ENCODE data around the gene STX10. TPM values are rescaled to one million over a fixed set of nuclear protein-coding genes. Genes with fewer than 3 reads are reported as not detected.
"Not testable (repeated sequence)": the region's sequence is repeated elsewhere in the genome, so short reads cannot be mapped to it uniquely, and the experiment has no call there.

The STX10 gene, protein sequence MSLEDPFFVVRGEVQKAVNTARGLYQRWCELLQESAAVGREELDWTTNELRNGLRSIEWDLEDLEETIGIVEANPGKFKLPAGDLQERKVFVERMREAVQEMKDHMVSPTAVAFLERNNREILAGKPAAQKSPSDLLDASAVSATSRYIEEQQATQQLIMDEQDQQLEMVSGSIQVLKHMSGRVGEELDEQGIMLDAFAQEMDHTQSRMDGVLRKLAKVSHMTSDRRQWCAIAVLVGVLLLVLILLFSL
- total RNA-seq = 10 to 100 TPM; 76.4 to 91.3 TPM

DNA sequence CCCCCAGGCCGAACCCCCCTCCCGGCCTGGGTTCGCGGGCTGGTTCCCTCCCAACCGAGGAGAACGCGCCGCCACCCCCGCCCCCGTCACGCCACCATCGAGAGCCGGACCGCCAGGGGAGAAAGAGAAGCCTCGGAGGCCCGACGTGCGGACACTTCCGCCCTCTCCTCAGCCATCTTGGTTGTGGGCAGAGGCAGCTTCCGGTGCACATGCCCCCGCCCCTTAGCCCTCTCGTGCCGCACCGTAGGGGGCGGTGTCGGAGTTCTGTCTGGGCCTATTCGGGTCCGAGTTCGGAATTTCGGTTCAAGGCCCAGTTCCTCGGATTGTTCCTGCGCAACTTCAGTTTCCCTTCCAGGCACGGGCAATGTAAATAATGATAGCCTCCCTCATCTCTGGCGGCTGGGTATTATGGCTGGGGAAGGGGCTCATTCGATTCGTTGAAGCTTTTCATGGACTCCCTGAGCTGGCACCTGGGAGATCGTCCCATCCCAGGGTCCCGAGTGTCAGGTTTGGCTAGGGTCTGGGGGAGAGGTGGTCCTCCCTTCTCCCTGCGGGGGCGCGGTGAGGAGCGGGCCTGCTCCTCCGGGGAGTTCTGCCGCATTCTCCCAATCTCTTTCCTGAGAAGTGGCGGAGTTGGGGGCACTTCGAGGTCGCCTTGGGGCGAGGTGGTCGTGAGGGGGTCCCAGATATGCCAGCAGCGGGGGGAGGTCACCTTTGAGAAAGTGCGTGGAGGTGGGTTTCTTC lies at the start of gene STX10, which contains the start of gene IER2:
Gene STX10 (minus strand): TSS at position 189 of the 744 bp plus-strand sequence. CDS start 202 bp downstream, outside the sequence.
Gene IER2 (plus strand): TSS at position 225 of the 744 bp plus-strand sequence. CDS start 2,776 bp downstream, outside the sequence.
- ATAC-seq (replicated peaks) = peak; percentile 51
- H3K4me1 Mint-ChIP-seq = peaks cover 10% of the 10 kb centered on the region
- H3K36me3 Mint-ChIP-seq (ENCODE audit: low read depth) = peaks cover 64% of the 10 kb centered on the region
- no peaks in the 10 kb centered on the region for H3K27me3 Mint-ChIP-seq
- H3K9me3 Mint-ChIP-seq = no peaks in the 10 kb centered on the region
- peak within 1 kb of the TSS; percentile 99 for H3K4me3 Mint-ChIP-seq
- peak within 1 kb of the TSS; percentile 99 for H3K27ac Mint-ChIP-seq

DNA sequence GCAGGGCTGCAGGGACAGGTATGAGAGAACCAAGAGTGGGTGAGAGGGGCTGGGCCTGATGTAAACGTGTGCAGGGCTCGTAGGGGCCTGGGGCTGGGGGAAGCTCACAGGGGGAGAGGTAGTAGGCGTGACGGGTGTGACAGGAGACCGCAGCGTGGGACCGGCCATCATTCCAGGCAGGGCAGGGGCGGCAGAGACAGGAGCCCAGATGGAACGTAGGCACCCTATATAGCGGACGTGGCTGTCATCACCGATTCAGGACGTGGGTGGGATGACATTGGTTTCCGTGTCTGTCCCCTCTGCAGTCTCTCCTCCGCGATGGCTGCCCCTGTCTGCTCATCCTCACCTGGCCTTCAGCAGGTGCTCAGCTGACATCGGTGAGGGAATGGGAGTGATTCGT lies 48.5 kb upstream of the STX10 start:
- no peaks in the 10 kb centered on the region for H3K9me3 Mint-ChIP-seq
- H3K27ac Mint-ChIP-seq = no peak overlapping the region
- no peak for ATAC-seq (replicated peaks)
- H3K27me3 Mint-ChIP-seq = no peaks in the 10 kb centered on the region
- H3K4me1 Mint-ChIP-seq = no peaks in the 10 kb centered on the region
- no peaks in the 10 kb centered on the region for H3K36me3 Mint-ChIP-seq (ENCODE audit: low read depth)
- H3K4me3 Mint-ChIP-seq = no peak overlapping the region

- H3K4me3 Mint-ChIP-seq = no peak overlapping the region
- no peaks in the 10 kb centered on the region for H3K9me3 Mint-ChIP-seq
- H3K4me1 Mint-ChIP-seq = no peaks in the 10 kb centered on the region
- H3K36me3 Mint-ChIP-seq (ENCODE audit: low read depth) = no peaks in the 10 kb centered on the region
- ATAC-seq (replicated peaks) = peak; percentile 71
- no peak overlapping the region for H3K27ac Mint-ChIP-seq
- no peaks in the 10 kb centered on the region for H3K27me3 Mint-ChIP-seq
These were observed 45.5 kb upstream of the STX10 start for GRCh38 chr19:13195678-13196077.

DNA sequence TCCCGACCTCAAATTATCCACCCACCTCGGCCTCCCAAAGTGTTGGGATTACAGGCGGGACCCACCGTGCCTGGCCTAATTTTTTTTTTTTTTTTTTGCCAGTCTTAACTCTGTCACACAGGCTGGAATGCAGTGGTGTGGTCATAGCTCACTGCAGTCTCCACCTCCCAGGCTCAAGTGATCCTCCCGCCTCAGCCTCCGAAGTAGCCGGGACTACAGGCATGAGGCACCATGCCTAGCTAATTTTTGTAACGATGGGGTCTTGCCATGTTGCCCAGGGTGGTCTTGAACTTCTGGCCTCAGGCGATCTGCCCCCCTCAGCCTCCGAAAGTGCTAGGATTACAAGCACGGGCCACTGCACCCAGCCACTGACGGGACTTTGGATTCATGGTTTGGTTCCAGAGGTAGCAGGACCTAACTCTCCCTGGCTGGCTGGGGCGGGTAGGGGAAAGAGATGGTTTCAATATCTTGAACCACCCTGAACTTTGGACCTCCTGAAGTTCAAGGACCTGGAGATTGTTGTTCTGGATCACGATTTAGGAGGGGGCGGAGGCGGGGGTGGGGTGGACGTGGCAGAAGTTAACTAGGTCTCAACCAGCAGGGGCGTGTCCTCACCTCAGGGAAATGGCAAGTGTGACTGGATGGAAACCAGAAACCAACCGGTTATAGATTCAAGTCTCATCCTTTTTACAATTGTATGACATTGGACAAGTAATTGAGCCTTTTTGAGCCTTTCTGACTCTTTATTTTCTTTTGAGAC lies 40.8 kb upstream of the STX10 start:
- no peaks in the 10 kb centered on the region for H3K36me3 Mint-ChIP-seq (ENCODE audit: low read depth)
- H3K9me3 Mint-ChIP-seq = no peaks in the 10 kb centered on the region
- ATAC-seq (replicated peaks) = peak; percentile 74
- H3K27me3 Mint-ChIP-seq = no peaks in the 10 kb centered on the region
- peak overlapping the region; percentile 52 for H3K4me3 Mint-ChIP-seq
- peak overlapping the region; percentile 46 for H3K27ac Mint-ChIP-seq
- H3K4me1 Mint-ChIP-seq = no peaks in the 10 kb centered on the region

DNA sequence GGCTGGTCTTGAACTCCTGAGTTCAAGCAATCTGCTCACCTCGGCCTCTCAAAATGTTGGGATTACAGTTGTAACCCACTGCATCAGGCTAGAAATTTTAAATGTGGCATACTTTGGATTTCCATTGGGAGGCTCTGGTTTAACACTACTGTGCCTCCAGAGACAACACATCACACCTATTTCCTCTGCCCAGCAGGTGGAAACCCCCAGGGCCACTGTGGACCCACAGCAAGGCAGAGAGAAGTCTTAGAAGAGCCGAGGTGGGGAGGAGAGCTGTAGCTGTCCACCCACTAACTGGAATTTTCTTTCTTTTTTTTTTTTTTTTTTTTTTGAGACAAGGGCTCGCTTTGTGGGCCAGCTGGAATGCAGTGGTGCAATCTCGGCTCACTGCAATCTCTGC lies 39.4 kb upstream of the STX10 start:
- no peak overlapping the region for H3K4me3 Mint-ChIP-seq
- H3K27me3 Mint-ChIP-seq = no peaks in the 10 kb centered on the region
- H3K27ac Mint-ChIP-seq = no peak overlapping the region
- no peaks in the 10 kb centered on the region for H3K4me1 Mint-ChIP-seq
- ATAC-seq (replicated peaks) = no peak
- no peaks in the 10 kb centered on the region for H3K36me3 Mint-ChIP-seq (ENCODE audit: low read depth)
- no peaks in the 10 kb centered on the region for H3K9me3 Mint-ChIP-seq

- no peaks in the 10 kb centered on the region for H3K4me1 Mint-ChIP-seq
- ATAC-seq (replicated peaks) = no peak
- no peaks in the 10 kb centered on the region for H3K27me3 Mint-ChIP-seq
- no peak overlapping the region for H3K4me3 Mint-ChIP-seq
- no peaks in the 10 kb centered on the region for H3K9me3 Mint-ChIP-seq
- no peaks in the 10 kb centered on the region for H3K36me3 Mint-ChIP-seq (ENCODE audit: low read depth)
- peak overlapping the region; percentile 32 for H3K27ac Mint-ChIP-seq
These were observed 37.2 kb upstream of the STX10 start for GRCh38 chr19:13187419-13187818.

- not testable (repeated sequence) for H3K27ac Mint-ChIP-seq; H3K36me3 Mint-ChIP-seq (ENCODE audit: low read depth); H3K9me3 Mint-ChIP-seq; H3K4me1 Mint-ChIP-seq; ATAC-seq (replicated peaks); H3K4me3 Mint-ChIP-seq; H3K27me3 Mint-ChIP-seq
These were observed 36.5 kb upstream of the STX10 start for GRCh38 chr19:13186688-13187087.

DNA sequence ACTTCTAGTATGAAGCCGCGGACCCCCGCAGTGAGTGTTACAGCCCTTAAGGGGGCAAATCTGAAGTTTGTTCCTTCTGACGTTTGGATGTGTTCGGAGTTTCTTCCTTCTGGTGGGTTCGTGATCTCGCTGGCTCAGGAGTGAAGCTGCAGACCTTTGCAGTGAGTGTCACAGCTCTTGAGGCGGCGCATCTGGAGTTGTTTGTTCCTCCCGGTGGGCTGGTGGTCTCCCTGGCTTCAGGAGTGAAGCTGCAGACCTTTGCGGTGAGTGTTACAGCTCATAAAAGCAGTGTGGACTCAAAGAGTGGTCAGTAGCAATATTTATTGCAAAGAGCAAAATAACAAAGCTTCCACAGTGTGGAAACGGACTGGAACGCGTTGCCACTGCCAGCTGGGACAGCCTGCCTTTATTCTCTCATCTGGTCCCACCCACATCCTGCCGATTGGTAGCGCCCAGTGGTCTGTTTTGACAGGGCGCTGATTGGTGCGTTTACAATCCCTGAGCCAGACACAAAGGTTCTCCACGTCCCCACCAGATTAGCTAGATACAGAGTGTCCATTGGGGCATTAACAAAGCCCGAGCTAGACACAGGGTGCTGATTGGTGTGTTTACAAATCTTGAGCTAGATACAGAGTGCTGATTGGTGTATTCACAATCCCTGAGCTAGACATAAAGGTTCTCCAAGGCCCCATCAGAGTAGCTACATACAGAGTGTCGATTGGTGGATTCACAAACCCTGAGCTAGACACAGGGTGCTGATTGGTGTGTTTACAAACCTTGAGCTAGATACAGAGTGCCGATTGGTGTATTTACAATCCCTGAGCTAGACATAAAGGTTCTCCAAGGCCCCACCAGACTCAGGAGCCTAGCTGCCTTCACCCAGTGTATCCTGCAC lies 35.8 kb upstream of the STX10 start:
- H3K4me1 Mint-ChIP-seq; ATAC-seq (replicated peaks); H3K27ac Mint-ChIP-seq; H3K9me3 Mint-ChIP-seq; H3K4me3 Mint-ChIP-seq; H3K27me3 Mint-ChIP-seq; H3K36me3 Mint-ChIP-seq (ENCODE audit: low read depth): not testable (repeated sequence)

- not testable (repeated sequence) for H3K4me3 Mint-ChIP-seq; H3K27ac Mint-ChIP-seq; H3K27me3 Mint-ChIP-seq; H3K36me3 Mint-ChIP-seq (ENCODE audit: low read depth); H3K9me3 Mint-ChIP-seq; ATAC-seq (replicated peaks)
- peaks cover 10% of the 10 kb centered on the region for H3K4me1 Mint-ChIP-seq
These were observed 34.8 kb upstream of the STX10 start for GRCh38 chr19:13184926-13185325.

- Mint-ChIP-seq H3K9me3 (no peaks in the 10 kb centered on the region), H3K36me3 (ENCODE audit: low read depth) (no peaks in the 10 kb centered on the region), H3K27me3 (no peaks in the 10 kb centered on the region), H3K4me3 (peak overlapping the region; percentile 42), H3K27ac (peak overlapping the region; percentile 75), H3K4me1 (peaks cover 10% of the 10 kb centered on the region)
- ATAC-seq (replicated peaks) = peak; percentile 56
These were observed 31.7 kb upstream of the STX10 start for GRCh38 chr19:13181747-13182388.

- not testable (repeated sequence) for H3K9me3 Mint-ChIP-seq; ATAC-seq (replicated peaks); H3K27ac Mint-ChIP-seq; H3K4me3 Mint-ChIP-seq; H3K27me3 Mint-ChIP-seq; H3K36me3 Mint-ChIP-seq (ENCODE audit: low read depth)
- peaks cover 10% of the 10 kb centered on the region for H3K4me1 Mint-ChIP-seq
These were observed 28.1 kb upstream of the STX10 start for GRCh38 chr19:13178291-13178690.

DNA sequence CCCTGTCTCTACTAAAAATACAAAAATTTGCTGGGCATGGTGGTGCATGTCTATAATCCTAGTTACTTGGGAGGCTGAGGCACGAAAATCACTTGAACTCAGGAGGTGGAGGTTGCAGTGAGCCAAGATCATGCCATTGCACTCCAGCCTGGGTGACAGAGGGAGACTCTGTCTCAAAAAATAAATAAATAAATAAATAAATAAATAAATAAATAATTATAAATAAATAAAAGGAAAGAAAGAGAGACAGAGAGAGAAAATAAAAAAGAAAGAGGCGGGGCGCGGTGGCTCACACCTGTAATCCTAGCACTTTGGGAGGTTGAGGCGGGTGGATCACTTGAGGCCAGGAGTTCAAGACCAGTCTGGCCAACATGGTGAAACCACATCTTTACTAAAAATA lies 27.4 kb upstream of the STX10 start:
- peaks cover 11% of the 10 kb centered on the region for H3K4me1 Mint-ChIP-seq
- H3K36me3 Mint-ChIP-seq (ENCODE audit: low read depth); H3K9me3 Mint-ChIP-seq; ATAC-seq (replicated peaks); H3K27ac Mint-ChIP-seq; H3K4me3 Mint-ChIP-seq; H3K27me3 Mint-ChIP-seq: not testable (repeated sequence)

GRCh38 chr19:13176345-13176744 lies 26.2 kb upstream of the STX10 start:
- Mint-ChIP-seq H3K27me3 (no peaks in the 10 kb centered on the region), H3K4me3 (no peak overlapping the region), H3K27ac (no peak overlapping the region), H3K4me1 (peaks cover 20% of the 10 kb centered on the region), H3K36me3 (ENCODE audit: low read depth) (no peaks in the 10 kb centered on the region), H3K9me3 (no peaks in the 10 kb centered on the region)
- ATAC-seq (replicated peaks) = no peak

All from activated T-helper 17 cell treated with anti-CD3 and anti-CD28 coated beads, Interleukin-2, amount 50 U/mL, for 72 hours (primary cell).